Tibial artery (tissue), 4 donors: ENCODE results near the gene SESN3.

Experiments used
- DNase-seq, 2 donors: peaks; one replicate each; pipeline ENCODE4 v3.0.0-alpha.2; 2019
- H3K27ac ChIP-seq, 2 donors: fragments of 200-600 bp; sonication (generic) in 1 of 2; 1 replicate in 1 of 2; 2 replicates in 1 of 2; pipeline ENCODE4 v1.5.1; 2018 to 2019; ENCODE audit warnings: mild to moderate bottlenecking in 1 of 2
- H3K27me3 ChIP-seq, 2 donors: fragments of 200-600 bp; sonication (generic) in 1 of 2; one replicate each; pipeline versions ENCODE4 v1.5.1 to v1.6.0; 2016 to 2019
- H3K36me3 ChIP-seq, 3 donors: fragments of 200-600 bp; sonication (generic) in 2 of 3; one replicate each; pipeline ENCODE4 v1.5.1; 2016 to 2019; ENCODE audit warnings: mild to moderate bottlenecking in 2 of 3
- H3K4me1 ChIP-seq, 4 donors: fragments of 200-600 bp; sonication (generic) in 2 of 4; 1 replicate in 3 of 4; 2 replicates in 1 of 4; pipeline ENCODE4 v1.5.1; 2016 to 2019
- H3K4me3 ChIP-seq, 2 donors: fragments of 200-600 bp; sonication (generic) in 1 of 2; 1 replicate in 1 of 2; 2 replicates in 1 of 2; pipeline ENCODE4 v1.5.1; 2018 to 2019; ENCODE audit warnings: mild to moderate bottlenecking in 2 of 2
- H3K9me3 ChIP-seq, 3 donors: fragments of 200-600 bp; sonication (generic) in 1 of 3; one replicate each; pipeline ENCODE4 v1.5.1; 2016 to 2019
- CTCF ChIP-seq, 2 experiments: fragments of 200-600 bp in 1 of 2; fragments of 450-650 bp in 1 of 2; IDR thresholded peaks; one replicate each; pipeline ENCODE4 v1.5.1; 2017 to 2019; ENCODE audit warnings: antibody characterized with exemption in 2 of 2, mild to moderate bottlenecking in 1 of 2, moderate library complexity in 1 of 2
- intact Hi-C: fragments of 100-400 bp; cut with DNase I; formaldehyde crosslinking; loops from one replicate; pipeline ENCODE4 v1.15.0; 2023; ENCODE audit warnings: low total_unique reads

Gene SESN3

GRCh38 chr11:95154514-95154913 is 76.5 kb downstream of the SESN3 start:
- peaks cover 0 to 57% (median 34%) of the 10 kb centered on the region in 4 donors for H3K4me1 ChIP-seq
- no peak for DNase-seq

GRCh38 chr11:95153857-95154246 is 77.2 kb downstream of the SESN3 start:
- Histone ChIP-seq H3K36me3 (no peaks in the 10 kb centered on the region), H3K9me3 (no peaks in the 10 kb centered on the region), H3K27ac (no peak overlapping the region), H3K27me3 (no peaks in the 10 kb centered on the region), H3K4me3 (no peak overlapping the region), H3K4me1 (peaks cover 0 to 63% (median 35%) of the 10 kb centered on the region in 4 donors)
- intact Hi-C loops = loop anchor here (2.0 to 5.0 kb wide), 3 partner anchors 87 to 553 kb away; partner anchors contain the start of genes CWC15, KDM4D and SRSF8
- DNase-seq = no peak
- no peak for TF ChIP-seq CTCF (IDR thresholded peaks at IDR 0.05)

More at GRCh38 chr11:95154514-95154913, 76.5 kb downstream of the SESN3 start:
- no peaks in the 10 kb centered on the region for H3K27me3 ChIP-seq
- no peaks in the 10 kb centered on the region for H3K9me3 ChIP-seq
- H3K27ac ChIP-seq = no peak overlapping the region
- TF ChIP-seq CTCF (IDR thresholded peaks at IDR 0.05) = peak; percentile 32 to 47
- H3K36me3 ChIP-seq = no peaks in the 10 kb centered on the region
- H3K4me3 ChIP-seq = no peak overlapping the region
- intact Hi-C loops = loop anchor here (2.0 to 5.0 kb wide), 3 partner anchors 87 to 552 kb away; partner anchors contain the start of genes CWC15, KDM4D and SRSF8

GRCh38 chr11:95152876-95153856 is 77.8 kb downstream of the SESN3 start:
- H3K27me3 ChIP-seq = no peaks in the 10 kb centered on the region
- DNase-seq = no peak
- intact Hi-C loops = loop anchor here (5.0 kb wide), 2 partner anchors 86 to 181 kb away; partner anchors contain the start of genes CWC15, KDM4D and SRSF8
- peak overlapping the region in 1 of 2 donors; percentile 5 for H3K4me3 ChIP-seq
- no peak for TF ChIP-seq CTCF (IDR thresholded peaks at IDR 0.05)
- H3K4me1 ChIP-seq = peaks cover 0 to 70% (median 36%) of the 10 kb centered on the region in 4 donors
- no peak overlapping the region for H3K27ac ChIP-seq
- no peaks in the 10 kb centered on the region for H3K9me3 ChIP-seq
- H3K36me3 ChIP-seq = no peaks in the 10 kb centered on the region

- H3K27me3 ChIP-seq = no peaks in the 10 kb centered on the region
- H3K4me1 ChIP-seq = peaks cover 0 to 57% (median 20%) of the 10 kb centered on the region in 4 donors
- peak overlapping the region; percentile 58 to 60 for H3K4me3 ChIP-seq
- no peaks in the 10 kb centered on the region for H3K36me3 ChIP-seq
- peak; percentile 91 to 95 for DNase-seq
- TF ChIP-seq CTCF (IDR thresholded peaks at IDR 0.05) = peak; percentile 83 to 98
- peak overlapping the region; percentile 80 to 92 for H3K27ac ChIP-seq
- intact Hi-C loops = loop anchor here (2.0 to 5.0 kb wide), 3 partner anchors 84 to 614 kb away; partner anchors contain the start of genes CWC15, KDM4D and SRSF8
- no peaks in the 10 kb centered on the region for H3K9me3 ChIP-seq
These were observed 79.9 kb downstream of the SESN3 start for GRCh38 chr11:95150956-95151684.

GRCh38 chr11:95149651-95150364 is 81.2 kb downstream of the SESN3 start:
- intact Hi-C loops = loop anchor here (2.0 to 5.0 kb wide), 4 partner anchors 73 to 615 kb away; partner anchors contain the start of genes CWC15, KDM4D and SRSF8
- Histone ChIP-seq H3K4me3 (peak overlapping the region; percentile 58 to 60), H3K4me1 (peaks cover 0 to 53% (median 19%) of the 10 kb centered on the region in 4 donors), H3K36me3 (no peaks in the 10 kb centered on the region), H3K9me3 (no peaks in the 10 kb centered on the region), H3K27me3 (no peaks in the 10 kb centered on the region), H3K27ac (peak overlapping the region; percentile 80 to 92)
- TF ChIP-seq CTCF (IDR thresholded peaks at IDR 0.05) = no peak
- DNase-seq = no peak
